DMS 273 treated with DMSO at 0.1 percent for 48 hours (cell line): Measurements from ENCODE around the gene MINAR2.

Experiments
- DNase-seq: peaks from one replicate; lab custom pipeline; 2025; lab: John Stamatoyannopoulos, UW

The MINAR2 gene

DNA sequence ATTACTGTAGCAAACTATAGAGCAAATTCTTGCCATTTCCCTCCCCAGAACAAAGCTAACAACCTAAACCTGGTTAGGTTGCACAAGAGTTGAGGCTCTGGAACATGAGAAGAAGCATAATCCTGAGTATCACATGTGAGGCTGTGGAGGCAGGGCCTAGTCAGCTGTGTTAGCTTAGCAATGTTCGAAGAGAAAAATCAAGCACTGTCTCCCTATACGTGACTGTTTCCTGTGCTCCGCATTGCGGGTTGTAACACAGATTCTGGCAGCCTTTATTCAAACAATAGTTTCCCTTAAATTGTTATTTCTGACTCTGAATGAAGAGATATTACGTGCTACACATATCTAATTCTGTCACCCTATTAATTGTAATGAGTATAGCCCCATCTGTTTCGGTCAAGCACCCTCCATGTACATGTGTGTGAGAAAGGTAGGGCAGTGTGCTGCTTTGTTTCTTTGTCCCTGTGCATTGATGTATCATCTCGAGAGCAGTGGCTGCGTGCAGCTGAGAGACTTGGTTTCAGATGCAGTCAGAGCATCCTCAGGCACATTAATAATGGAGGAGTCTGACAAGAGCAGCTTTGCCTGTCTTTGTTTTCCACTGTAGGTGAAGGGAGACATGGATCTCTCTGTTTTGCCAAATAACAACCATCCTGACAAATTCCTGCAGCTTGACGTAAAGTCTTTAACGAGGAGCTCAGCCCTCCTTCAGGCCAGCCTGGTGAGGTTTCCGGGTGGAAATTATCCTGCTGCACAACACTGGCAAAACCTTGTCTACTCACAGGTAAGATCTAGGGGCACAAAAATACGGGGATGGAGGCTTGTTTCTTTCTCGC is at the start of gene MINAR2:
Gene MINAR2 (plus strand): TSS at position 523 of the 836 bp plus-strand sequence. CDS start 97 bp downstream, at position 620.
- DNase-seq = no peak

- no peak for DNase-seq
Observed at GRCh38 chr5:129698661-129699060, 49.2 kb upstream of the MINAR2 start.

DNA sequence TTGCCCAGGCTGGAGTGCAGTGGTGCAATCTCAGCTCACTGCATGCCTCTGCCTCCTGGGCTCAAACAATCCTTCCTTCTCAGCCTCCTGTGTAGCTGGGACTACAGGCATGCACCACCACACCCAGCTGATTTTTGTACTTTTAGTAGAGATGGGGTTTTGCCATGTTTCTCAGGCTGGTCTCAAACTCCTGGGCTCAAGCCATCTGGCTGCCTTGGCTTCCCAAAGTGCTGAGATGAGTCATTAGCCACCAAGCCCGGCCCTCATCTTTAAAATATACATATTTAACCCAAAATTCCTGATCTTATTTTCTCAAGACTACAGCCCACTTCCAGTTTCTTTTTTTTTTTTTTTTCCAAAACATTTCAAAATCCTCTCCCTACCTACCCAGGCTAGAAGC is 31.7 kb upstream of the MINAR2 start:
- no peak for DNase-seq

- DNase-seq = no peak
Observed at GRCh38 chr5:129716651-129717050, 31.2 kb upstream of the MINAR2 start.

DNA sequence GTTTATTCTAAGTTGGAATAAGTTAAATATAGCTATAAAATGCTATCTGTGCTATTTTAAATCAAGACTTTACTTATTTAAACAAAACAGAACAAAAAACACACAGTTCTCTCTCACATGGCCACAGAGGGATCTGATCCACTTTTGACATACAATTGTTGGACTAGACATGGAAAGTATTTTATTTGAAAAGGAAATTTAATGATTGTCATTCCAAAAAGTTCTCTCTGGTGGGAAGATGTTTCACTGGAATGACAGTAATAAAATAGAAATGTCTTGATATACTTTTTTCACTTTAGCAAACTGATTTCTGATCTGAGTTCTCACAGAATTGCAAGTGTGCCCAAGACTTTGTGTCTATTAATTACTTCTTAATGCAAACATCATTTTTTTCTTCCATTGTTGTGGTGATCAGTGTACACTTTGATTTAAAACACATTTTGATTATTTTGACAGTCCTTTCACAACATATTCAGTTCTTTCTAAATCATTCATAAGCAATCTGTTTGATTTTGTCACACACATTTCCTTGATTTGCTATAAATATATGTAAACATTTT is 30.1 kb upstream of the MINAR2 start:
- no peak for DNase-seq

GRCh38 chr5:129718471-129719090 is 29.3 kb upstream of the MINAR2 start:
- no peak for DNase-seq

GRCh38 chr5:129724222-129724621 is 23.7 kb upstream of the MINAR2 start:
- no peak for DNase-seq

- DNase-seq = no peak
Observed at GRCh38 chr5:129724647-129725046, 23.2 kb upstream of the MINAR2 start.

GRCh38 chr5:129739773-129740172 is 8.1 kb upstream of the MINAR2 start:
- no peak for DNase-seq

DNA sequence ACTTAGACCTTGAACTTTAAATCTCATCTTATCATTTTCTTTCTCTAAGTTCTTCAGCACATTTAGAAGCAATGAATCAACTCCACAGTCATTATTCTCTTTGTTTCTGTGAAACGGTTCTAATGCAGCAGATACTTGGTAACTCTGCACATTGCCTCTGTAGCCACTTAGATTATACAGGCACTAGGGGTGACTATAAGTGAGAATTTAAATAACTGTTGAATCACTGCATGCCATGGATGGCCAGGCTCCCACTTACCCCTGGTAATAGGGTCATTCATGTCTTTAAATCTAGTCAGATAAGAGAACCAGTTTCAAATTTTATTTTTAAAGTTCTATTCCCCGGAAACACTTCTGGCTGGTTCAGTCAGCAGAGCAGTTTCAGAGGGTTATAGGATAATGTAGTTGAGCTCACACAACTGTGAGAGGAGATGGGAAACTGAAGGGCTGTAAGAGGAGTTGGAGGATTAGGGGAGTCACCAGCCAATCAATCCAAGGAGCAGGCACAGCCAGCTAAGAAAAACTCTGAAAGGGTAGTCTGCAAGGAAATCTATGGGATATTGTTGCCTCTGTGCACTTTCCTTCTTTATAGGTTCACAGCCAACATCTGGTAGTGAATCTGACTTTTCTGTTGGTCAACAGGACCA is 4.2 kb upstream of the MINAR2 start:
- DNase-seq = no peak

DNA sequence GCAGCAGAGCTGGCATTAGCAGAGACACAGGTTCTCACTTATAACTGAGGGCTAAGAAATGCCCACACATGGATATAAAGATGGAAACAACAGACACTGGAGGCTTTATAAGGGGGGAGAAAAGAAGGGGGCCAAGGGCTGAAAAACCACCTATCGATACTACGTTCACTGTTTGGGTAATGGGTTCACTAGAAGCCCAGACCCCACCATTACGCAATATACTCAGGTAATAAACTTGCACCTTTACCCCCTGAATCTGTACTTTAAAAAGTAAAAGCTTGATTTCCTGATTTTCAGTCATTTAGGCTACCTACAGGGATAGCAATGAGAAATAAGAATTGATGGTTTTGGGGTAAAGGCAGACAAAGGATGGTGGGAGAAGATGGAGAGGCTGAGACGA is 1.9 kb upstream of the MINAR2 start:
- DNase-seq = no peak

GRCh38 chr5:129746876-129747275 is 1.0 kb upstream of the MINAR2 start:
- DNase-seq = no peak

GRCh38 chr5:129748913-129749880 is 1.3 kb downstream of the MINAR2 start:
- DNase-seq = no peak

DNA sequence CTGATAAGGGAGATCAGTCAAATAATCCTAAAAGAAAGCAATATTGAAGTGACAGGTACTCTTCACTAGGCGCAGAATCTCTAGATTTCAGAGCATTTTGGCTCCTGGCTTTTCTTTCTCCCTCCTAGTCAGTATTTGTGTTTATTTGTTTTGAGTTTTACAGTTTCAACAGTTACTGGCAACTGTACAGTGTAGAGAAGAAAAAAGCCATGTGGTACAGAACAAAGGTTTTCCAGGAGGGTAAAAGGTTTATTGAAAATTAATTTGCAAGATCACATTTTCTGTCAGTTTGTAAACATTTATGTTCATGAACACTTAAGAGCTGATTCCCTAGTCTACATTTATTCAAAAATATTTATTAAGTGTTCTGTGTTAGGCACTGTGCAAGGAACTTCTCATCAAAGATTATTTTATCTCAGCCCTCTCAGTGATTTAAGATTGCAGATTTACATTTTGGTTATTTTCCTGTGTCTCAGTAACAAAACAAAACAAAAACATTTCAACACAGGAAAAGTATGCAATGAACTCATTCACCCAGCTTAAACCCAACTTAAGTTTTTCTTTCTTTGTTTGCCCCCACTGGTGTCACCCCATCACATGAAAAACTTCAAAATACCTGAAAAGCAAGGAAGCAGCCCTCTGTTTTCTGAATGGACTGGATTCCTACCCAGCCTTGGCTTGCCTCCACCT is 12.9 kb downstream of the MINAR2 start:
- no peak for DNase-seq

- no peak for DNase-seq
Observed at GRCh38 chr5:129763651-129764050, 15.8 kb downstream of the MINAR2 start.

GRCh38 chr5:129766798-129767197 is 18.9 kb downstream of the MINAR2 start:
- DNase-seq = no peak

GRCh38 chr5:129767927-129768380 is 20.1 kb downstream of the MINAR2 start:
- peak; percentile 56 for DNase-seq

- no peak for DNase-seq
Observed at GRCh38 chr5:129768735-129769134, 20.8 kb downstream of the MINAR2 start.

GRCh38 chr5:129770024-129770820 is 22.3 kb downstream of the MINAR2 start:
- no peak for DNase-seq
